ENCODE data around the gene BCAT1. TPM values are rescaled to one million over a fixed set of nuclear protein-coding genes. Genes with fewer than 3 reads are reported as not detected.

BCAT1 gene
- total and polyA plus RNA-seq, 11 donors: 0.57 to 28.9 (median 3.5) TPM

DNA sequence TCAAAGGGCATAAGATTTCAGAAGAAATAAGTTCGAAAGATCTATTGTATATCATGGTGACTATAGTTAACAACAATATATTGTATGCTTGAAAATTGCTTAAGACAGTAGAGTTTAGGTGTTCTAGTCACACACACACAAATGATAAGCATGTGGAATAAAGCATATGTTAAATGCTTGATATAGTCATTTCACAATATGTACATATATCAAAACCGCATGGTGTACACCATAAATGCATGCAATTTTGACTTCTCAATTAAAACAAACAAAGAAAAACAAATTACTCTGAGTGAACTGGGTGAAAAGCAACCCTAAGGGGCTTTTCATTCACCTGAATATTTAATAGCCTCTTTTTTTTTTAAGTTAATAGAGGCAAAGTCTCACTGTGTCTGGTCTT lies 40.3 kb upstream of the BCAT1 start:
- H3K4me1 ChIP-seq: no peaks in the 10 kb centered on the region
- intact Hi-C loops (cut with DNase I): loop anchor here in 2 of 10 donors (2.0 kb wide), 2 partner anchors 140 to 142 kb away; no protein-coding TSS in a partner anchor

DNA sequence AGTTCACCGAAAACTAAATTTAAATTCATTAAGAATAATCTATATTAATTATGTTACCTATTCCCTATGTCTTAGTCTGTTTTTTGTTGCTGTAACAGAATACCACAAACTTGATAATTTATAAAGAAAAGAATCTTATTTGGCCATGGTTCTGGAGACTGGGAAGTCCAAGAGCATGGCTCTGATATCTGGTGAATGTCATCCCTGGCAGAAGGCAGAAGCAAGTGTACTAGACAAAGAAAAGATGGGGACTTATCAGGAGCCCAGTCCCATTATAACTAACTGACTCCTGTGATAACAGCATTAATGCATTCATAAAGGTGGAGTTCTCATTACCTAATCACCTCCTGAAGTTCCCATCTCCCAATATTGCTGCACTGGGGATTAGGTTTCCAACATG lies 33.3 kb upstream of the BCAT1 start:
- Histone ChIP-seq H3K4me1 (peaks cover 0 to 8% (median 0%) of the 10 kb centered on the region in 12 donors), H3K36me3 (no peaks in the 10 kb centered on the region), H3K27me3 (no peaks in the 10 kb centered on the region), H3K9me3 (peaks cover 0 to 19% (median 2%) of the 10 kb centered on the region in 12 donors), H3K27ac (no peak overlapping the region), H3K4me3 (no peak overlapping the region)
- ATAC-seq: no peak
- intact Hi-C loops (cut with DNase I): no loop called here
- DNase-seq: no peak
- TF ChIP-seq POLR2A (IDR thresholded peaks at IDR 0.05) (no peak), CTCF (IDR thresholded peaks at IDR 0.05) (no peak)
- WGBS, 4 donors: 89 to 100% (median 93%) methylated on average over 1 of the region's 1 CpG

More for the DNA sequence above, 40.3 kb upstream of the BCAT1 start:
- DNase-seq (no peak), ATAC-seq (no peak)
- Histone ChIP-seq H3K27ac (no peak overlapping the region), H3K27me3 (peaks cover 0 to 5% (median 0%) of the 10 kb centered on the region in 9 donors), H3K9me3 (peaks cover 0 to 3% (median 0%) of the 10 kb centered on the region in 12 donors), H3K36me3 (no peaks in the 10 kb centered on the region), H3K4me3 (no peak overlapping the region)
- 86 to 94% (median 89%) methylated on average over 2 of the region's 2 CpGs for WGBS, 4 donors
- no peak for TF ChIP-seq POLR2A (IDR thresholded peaks at IDR 0.05)
- TF ChIP-seq CTCF (IDR thresholded peaks at IDR 0.05): no peak

- H3K4me3 ChIP-seq: no peak overlapping the region
- H3K9me3 ChIP-seq: peaks cover 0 to 19% (median 2%) of the 10 kb centered on the region in 12 donors
- 83 to 87% (median 85%) methylated on average over 8 of the region's 8 CpGs for WGBS, 4 donors
- no peaks in the 10 kb centered on the region for H3K36me3 ChIP-seq
- peaks cover 0 to 9% (median 0%) of the 10 kb centered on the region in 12 donors for H3K4me1 ChIP-seq
- no peak for ATAC-seq
- no peak for DNase-seq
- intact Hi-C loops (cut with DNase I): no loop called here
- TF ChIP-seq POLR2A (IDR thresholded peaks at IDR 0.05): no peak
- no peak for TF ChIP-seq CTCF (IDR thresholded peaks at IDR 0.05)
- H3K27me3 ChIP-seq: no peaks in the 10 kb centered on the region
- H3K27ac ChIP-seq: no peak overlapping the region
Observed at GRCh38 chr12:24979976-24980730, 31.3 kb upstream of the BCAT1 start.

GRCh38 chr12:24979329-24979728 lies 30.4 kb upstream of the BCAT1 start:
- 61 to 73% (median 71%) methylated on average over 5 of the region's 5 CpGs for WGBS, 4 donors
- DNase-seq: peak in 1 of 5 donors; percentile 34

More at GRCh38 chr12:24979329-24979728, 30.4 kb upstream of the BCAT1 start:
- ATAC-seq: peak in 2 of 4 donors; percentile 56 to 63
- Histone ChIP-seq H3K36me3 (no peaks in the 10 kb centered on the region), H3K9me3 (peaks cover 0 to 17% (median 2%) of the 10 kb centered on the region in 12 donors), H3K4me3 (no peak overlapping the region), H3K4me1 (peaks cover 0 to 9% (median 0%) of the 10 kb centered on the region in 12 donors), H3K27me3 (no peaks in the 10 kb centered on the region), H3K27ac (peak overlapping the region in 1 of 12 donors; percentile 64)
- intact Hi-C loops (cut with DNase I): no loop called here
- TF ChIP-seq POLR2A (IDR thresholded peaks at IDR 0.05) (no peak), CTCF (IDR thresholded peaks at IDR 0.05) (no peak)
